Dedifferentiated amniotic fluid mesenchymal stem cell (primary cell): ENCODE results near the gene LINGO4.

ENCODE experiments used
- DNase-seq: peaks from one replicate; pipeline ENCODE4 v3.0.0-alpha.2; 2016; ENCODE audit errors: extremely low spot score

LINGO4 gene

DNA sequence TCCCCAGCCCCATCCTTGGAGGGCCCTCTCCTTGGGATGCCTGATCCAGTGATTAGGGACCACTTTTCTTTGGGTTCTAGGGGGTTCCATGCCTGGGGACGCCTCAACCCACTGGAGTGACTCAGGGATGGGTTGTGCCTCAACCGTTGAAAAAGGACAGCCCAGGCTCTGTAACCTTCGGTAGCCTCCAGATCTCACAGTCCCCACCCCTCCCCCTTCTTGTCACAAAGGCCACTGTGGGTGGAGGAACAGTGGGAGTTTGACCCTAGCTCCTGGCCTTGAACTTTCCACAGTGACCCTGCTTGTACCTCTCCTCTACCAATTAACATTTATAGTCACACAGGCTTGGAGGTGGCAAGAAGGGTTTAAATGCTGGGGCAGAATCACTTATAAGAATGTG lies 29.0 kb upstream of the LINGO4 start:
- DNase-seq, result no peak

DNA sequence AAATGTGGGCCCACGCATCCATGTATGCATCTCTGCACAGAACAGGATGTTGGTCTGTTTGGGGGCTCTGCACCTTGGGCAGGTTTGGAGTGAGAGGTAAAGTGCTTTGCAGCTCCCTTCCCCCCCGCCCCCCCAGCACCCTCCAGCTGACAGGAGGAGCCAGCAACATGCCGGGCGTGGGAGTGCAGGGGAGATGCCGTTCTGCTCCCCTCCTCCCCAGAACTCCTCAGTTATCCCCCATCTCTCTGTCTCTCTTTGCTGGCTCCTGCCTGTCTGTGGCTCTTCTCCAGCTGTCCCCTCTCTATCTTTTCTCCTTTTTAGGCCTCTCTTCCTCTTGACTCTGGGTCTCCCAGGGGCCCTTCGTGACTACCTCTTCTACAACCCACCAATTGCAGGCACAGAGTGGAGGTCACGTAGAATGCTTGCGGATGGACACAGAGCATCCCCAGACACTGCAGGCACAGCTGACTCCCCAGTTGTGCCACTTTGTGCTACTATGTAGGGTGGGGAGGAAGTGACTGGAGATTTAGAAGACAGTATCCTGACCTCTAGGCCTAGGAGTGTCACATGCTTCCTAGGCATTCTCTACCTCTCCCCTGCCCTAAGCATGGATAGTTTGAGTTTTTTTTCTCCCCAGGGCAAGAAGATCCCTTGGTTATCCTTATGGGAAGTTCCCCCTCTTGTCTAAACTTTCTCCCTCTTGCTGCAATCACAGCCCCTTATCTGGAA lies 28.1 kb upstream of the LINGO4 start:
- DNase-seq, result no peak

DNA sequence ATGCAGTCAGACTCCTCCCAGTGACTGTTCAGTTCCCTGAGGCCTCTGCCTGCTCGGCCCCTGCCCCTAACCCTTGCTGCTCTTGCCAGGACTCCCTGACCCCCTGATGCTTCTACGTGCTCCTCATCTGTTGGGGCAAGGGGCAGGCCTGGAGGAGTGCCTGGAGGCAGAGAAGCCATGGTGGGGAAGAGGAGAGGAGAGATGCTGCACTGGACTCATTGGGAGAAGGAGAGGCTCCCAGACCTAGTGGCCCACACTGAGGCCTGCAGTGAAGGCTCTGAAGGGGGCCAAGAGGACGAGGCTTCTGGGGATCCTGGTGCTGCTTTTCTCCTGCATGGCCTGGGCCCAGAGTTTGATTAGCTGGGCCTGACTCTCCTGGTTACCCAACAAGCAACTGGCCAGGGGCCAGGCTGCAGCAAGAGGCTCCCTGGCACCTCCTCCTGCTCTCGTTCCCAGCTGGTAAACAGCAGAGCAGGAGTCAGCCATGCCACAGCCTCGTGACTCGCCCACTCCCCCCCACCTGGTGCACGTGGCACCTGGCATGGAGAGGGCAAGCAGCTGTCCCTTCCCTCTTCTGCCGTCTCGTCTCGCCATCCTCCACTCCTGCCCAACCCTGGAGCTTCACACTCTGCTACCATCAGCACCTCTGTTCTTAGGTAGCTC lies 27.2 kb upstream of the LINGO4 start:
- no peak for DNase-seq

DNA sequence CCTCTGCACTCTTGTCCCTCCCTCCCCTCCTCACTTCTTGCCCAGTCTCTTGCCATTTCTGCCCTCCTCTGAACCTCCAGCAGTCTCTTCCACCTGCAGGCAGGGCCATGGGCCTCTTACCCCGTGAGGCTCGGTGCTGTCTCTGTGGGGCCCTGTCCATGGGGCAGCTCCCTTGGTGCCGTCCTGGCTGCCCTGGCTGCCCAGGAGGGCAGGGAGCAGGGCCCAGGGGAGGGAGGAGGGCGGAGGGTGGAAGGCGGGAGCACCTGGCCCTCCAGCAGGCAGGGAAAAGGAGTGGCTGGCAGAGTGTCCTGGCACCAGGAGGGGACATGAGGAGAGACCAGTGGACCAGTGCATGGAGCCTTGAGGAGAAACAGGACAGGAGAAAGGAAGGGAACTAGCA lies 26.4 kb upstream of the LINGO4 start, which contains the start of gene RORC:
Gene RORC (minus strand): TSS at position 198 of the 400 bp plus-strand sequence. CDS start 38 bp downstream, at position 160.
- DNase-seq, result no peak

DNA sequence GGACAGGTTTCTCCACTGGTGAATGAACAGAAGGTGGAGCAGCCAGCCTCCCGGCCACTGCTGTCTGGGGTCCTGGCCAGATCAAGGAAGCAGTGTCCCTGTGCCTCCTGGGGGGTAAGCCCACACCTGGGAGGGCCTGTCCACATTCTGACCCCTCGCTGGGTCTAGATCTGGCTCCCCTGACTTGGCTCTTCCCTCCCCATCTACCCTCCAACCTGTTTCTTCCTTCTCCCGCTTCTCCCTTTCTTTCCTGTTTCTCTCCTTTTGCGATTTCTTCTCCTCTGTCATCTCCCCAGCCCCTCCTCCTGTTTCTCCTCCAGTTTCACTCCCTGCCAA lies 26.0 kb upstream of the LINGO4 start:
- DNase-seq, result no peak

DNA sequence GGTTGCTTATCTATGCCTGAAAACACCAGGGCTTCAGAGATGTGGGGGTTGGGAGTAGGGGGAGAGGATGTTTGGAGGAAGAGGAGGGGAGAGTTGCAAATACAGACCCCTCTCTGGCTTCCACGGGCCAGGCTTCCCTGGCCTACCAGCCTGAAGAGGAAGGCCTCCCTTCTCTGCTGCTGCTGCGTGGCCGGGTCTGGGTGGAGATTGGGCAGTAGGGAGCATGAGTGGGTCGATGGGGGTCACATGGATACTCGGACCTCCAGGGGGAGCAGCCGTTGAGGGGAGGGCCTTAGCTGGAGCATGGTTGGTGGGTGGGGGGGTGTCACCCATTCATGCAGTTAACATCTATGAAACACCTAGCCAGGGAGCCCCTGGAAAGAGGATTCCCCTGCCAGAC lies 24.8 kb upstream of the LINGO4 start:
- DNase-seq, result no peak

DNA sequence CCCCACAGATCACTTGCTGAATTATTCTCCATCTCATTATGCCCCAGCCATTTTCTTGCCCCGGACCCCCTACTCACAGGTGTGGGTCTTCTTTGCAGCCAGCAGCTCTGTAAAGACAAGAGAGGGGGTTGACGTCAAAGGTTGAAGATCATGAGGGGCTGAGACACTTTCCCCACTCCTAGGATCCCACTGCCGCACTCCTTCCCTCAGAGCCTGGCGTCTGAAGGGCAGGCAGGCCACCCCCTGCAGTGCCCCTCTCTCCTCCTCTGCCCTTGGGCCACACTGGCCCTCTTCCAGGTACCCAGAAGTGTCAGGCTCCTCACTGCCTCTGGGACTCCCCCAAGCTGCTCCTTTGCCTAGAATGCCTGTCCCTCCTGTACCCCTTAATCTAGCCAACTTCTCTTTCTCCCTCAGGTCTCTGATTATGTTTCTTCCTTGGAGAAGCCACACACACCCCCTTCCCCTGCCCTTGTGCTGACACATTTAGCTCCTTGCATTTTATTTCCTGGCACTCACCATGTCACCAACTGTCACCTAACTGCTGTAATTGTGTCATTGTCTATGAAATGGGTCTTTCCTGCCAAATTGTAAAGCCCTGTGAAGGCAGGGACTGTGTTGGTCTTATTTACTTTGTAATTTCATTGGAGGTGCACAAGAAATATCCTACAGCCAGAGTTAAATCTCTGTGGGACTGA lies 24.3 kb upstream of the LINGO4 start:
- DNase-seq, result no peak

DNA sequence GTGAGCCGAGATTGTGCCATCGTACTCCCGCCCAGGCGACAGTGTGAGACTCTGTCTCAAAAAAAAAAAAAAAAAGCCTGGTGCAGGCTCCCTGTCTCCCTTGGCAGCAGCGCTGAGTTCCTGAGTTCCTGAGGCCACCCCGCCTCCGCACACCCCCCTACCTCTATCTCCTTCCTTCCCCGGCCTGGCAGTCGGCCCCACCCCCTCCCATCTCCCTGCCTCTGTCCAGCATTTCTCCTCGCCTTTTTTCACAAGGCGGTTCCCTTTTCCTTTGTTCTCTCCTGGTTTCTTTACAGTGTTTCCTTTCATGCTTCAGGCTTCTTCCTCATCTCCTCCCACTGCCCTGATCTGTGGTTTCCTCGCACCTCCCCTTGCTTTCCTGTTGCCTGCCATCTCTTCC lies 23.7 kb upstream of the LINGO4 start:
- DNase-seq, result no peak

DNA sequence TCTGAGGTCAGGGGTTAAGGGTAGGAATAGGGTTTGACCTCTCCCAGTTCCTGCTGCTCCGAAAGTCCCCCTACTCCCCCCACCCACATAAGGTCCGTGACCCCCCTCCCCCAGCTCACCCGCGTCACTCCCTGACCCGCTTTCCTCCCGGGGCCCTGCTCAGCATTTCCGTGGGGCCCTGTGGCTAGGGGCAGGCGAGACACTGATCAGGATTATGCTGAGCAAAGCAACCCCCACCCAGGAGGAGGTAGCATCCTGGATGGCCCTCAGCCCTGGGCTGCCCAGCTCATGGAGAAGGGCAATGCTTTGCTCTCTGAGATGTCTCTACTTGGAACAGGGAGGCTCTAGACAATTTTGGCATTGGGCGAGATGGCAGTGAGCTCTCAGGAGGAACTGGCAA lies 22.6 kb upstream of the LINGO4 start:
- DNase-seq, result no peak

DNA sequence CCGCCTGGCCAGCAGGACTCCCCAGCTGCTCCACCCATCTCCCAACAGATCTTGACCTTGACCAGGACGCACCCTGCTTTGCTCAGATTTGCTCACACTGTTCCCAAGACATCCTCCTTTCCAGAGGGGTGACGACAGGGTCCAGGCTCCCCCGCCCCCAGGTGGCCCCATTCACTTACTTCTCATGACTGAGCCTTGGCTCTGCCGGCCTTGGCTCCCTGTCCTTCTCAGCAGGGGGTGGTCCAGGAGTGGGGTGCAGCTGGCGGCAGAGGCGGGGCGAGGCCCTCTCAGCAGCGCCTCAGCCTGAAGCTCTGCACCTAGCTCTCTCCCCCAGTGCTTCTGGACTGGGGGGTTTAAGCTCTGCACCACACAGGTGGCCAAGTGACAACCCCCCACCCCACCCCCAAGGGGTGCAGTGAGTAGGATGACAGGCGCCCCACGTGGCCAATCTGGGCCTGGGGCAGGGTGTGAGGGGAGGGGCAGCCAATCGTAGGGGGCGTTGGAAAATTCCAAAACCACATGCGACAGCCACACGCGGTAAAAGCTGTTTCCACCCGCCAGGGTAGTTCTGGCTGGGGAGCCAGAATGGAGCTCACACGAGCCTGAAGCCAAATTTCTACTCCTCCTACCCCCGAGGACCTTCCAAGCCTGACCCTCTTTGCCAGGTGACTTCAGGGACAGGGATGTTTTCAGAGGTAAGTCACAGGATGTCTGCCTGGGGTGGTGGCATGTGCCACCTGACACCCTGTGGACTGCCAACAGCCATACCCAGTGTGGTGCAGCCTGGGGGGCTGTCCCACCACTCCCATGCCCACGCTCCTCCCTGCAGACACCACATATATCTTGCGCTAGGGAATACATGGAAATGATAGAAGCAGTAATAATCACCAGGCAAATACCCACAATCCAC lies 20.8 kb upstream of the LINGO4 start:
- DNase-seq, result no peak

DNA sequence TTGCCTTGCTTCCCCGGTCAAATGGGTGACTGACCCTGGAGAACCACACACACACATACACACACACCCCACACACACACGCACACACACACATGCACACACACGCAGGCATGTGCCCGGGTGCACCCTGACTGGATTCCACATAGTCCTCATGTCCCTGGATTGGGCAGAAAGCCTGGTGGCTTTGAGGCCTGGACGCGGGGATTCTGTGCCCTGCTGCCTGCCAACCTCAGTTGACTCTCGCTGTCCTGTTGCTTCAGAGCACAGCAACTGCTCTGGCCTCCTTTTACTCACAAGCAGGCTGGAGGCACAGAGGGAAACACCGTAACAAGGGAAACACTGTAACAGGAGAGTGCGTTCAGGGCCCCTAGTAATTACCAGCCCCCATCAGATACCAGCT lies 20.0 kb upstream of the LINGO4 start:
- no peak for DNase-seq

DNA sequence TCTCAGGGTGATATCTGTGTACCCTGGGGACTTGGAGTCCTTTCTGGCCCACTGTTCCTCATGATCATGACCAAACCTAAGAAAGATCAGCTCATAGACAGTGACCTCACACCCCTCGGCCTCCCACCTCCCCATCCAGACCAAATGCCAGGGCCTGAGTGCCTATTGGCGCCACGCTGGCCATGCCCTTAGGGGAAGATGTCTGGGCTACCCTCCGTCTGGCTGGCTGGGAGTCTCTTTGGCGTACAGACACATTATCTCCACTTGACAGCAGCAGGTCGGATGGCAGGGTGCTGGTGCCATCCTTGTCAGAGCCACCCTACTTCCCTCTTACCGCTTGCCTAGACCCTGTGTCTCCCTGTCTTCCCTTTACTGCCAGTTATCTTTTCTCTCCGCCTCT lies 18.0 kb upstream of the LINGO4 start:
- no peak for DNase-seq

DNA sequence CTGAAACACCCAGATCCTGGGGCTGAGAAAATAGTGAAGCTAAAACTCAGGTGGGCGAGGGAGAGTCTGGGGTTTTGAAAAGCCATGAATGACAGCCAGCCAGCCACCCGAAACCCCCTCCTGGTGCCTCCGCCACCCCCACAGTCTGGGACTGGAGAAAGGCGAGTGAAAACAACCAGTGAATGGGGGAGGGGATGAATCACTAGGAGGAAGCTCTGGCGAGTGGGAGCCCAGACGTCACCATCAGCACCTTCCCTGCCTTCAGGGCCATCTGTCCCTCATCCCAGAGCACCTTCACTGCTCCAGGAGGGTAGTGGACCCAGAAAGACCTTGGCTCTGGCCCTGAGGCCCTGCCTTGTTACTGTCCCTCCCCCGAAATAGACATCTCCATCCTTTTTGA lies 17.2 kb upstream of the LINGO4 start:
- no peak for DNase-seq

DNA sequence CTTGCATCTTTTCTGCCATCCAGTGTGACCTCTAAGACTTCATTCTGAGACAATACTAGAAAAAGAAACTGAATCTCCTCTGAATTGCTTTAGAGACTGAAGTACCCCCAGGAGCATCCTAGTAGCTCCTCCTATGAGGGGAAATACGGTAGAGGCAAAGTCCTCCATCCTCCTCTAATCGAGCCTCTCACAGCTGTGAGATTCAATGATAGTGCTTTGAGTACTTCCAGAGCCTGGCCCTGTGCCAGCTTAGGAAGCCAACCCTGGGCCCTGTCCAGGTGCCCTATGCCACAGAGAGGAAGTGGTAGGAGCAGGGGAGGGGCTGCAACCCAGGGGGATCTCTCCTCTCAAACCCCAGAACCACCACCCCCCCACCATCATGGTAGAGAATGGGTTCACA lies 15.7 kb upstream of the LINGO4 start:
- no peak for DNase-seq

DNA sequence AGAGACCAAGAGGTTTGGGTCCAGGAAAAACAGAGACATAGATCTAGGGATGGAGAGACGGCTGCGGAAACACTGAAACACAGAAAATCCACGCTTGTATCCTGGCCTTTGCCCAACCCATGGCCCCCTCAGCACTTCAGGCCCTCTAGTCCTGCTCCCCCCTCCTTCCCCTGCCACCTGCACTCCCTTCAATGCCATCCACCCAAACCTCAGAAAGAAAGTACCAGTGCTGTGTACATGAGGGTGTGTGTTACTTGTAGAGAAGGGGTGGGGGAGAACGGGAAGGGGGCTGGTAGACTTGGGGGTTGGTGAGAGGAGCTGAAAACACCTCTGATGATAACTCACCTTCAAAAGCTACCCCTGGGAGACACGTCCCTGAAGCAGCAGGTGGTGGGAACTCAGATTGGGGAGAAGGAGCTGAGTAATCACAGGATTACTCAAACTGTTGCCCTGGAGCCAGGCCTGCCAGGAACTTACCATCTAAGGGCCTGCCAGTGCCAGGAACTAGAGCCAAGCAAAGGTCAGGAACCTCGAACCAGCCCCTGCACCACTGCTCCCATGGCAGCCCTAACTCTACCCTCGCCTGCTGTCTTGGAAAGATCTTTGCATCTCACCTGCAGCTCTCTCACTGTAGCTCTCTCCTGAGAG lies 14.9 kb upstream of the LINGO4 start:
- no peak for DNase-seq

DNA sequence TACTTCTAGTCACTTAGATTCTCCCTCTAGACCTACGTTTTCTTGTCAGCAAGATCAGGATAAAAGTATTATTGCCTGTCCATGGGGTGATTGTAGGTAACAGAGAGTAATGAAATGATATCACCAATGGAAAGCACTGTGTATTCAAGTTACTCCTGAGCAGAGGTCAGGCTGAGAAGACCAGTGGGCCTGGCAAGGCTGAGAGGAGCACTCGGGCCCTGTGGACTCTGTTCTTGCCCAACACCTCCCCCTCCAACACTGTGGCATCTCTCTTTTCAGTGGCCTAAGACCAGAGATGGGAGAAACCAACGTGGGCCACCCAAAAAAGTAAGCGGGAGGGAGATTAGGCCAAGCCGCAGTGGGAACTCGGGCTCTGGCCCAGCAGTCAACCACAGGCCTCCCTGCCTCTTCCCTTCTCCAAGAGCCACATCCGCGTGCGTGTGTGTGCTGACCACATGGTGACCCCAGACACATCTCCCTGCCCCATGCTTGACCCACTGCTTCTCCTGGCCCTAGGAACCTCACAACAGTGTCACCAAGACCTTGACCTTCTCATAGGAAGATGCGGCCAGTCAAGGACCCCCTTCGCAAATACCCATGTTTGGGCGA lies 14.1 kb upstream of the LINGO4 start:
- no peak for DNase-seq

DNA sequence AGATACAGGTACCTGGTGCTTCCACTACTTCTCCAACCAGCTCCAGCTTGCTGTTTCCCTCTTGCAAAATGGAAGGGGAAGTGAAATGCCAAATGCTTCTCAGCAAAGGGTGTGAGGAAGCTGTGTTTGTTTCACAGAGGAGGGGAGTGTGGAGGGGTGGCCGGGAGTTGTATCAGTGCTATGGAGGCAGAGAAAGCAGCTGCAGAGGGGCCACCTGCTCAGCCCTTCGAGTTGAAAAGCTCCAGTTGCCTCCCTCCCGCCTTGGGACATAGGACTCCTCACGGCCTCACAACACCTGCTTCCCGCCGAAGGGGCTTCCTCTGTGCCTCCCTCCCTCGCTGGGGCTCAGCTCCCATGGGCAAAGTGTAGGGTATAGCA lies 12.1 kb upstream of the LINGO4 start:
- DNase-seq, result no peak

DNA sequence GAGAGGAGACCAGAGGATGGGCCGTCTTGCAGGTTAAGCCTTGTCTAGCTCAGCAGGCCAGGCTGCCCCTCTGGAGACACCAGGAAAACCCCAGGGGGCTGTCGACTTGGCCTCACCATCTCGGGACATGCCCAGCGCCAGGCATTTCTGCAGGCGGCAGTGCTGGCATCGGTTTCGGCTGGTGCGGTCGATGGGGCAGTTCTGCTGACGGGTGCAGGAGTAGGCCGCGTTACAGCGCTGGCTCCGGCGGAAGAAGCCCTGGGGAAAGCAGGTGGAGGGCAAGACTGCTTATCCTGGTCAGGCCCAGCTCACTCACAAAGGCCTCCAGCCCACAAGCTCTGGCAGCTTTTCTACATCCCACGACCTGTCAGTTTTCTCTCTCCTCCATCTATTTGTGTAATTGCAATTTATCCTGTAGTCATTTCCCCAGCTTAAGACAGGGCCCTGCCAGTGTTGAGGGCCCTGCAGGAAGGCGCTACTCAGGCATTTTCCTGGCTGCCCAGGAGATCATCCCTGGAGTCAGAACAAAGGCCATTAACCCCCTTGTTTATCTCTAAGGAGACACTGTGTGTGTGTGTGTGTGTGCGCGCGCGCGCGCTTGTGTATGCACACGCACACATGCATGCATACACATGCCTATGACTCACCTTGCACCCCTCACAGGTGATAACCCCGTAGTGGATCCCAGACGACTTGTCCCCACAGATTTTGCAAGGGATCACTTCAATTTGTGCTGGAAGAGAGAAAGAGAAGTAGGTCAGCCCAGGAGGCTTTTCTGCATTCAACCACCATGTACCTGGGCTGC lies 11.5 kb upstream of the LINGO4 start:
- DNase-seq, result no peak

DNA sequence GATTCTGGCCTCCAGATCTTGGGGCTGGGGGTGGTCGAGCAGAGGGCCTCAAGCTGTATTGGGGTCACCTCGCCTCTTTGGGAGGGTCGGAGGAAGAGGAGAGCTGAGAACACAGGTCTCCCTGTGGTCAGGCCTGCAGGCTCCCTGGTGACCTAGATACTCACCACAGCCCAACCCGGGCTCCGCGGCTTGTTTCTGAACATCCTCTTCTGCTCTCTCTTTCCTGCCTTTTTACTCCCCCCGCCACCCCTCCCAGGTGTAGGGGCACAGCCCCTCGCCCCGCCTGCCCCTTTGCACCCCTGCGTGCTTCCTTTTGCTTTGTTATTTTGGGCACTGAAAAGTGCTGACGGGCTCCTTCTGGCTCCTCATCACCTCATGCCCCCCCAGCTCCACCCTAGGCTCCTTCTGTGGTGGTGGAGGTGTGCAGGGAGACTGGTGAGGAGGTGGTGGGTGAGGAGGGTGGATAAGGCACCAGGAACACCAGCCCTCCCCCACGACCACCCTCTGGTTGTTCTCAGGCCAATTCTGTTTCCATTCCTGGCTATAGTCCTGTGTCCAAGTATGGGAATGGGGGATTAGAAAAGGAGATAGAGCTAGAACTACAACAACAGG lies 10.6 kb upstream of the LINGO4 start:
- DNase-seq, result no peak

DNA sequence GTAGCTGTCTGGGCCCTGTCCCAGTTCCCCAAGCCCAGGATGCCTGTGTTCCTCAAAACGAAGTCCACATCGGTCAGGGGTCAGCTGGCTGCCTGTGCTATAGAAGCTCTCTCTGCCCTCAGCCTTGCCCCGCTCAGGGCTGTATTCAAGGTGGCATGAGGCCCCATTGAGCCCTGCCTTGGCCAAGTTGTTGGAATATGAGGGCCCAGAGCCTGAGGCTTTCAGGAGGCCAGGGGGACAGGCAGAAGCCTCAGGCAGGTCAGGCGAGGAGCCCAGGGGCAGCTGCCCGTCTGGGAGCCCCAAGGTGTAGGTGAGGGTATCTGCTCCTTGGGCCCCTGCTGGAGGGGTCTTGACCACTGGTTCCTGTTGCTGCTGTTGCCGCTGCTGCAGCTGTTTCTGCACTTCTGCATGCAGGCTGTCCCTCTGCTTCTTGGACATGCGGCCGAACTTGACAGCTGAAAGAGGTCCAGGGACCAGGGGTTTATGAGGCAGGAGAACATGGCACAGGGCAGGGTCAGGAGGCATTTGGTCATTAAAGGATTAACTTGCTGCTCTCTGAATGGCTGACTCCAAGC lies 9.8 kb upstream of the LINGO4 start:
- DNase-seq, result no peak
